ENCODE measurements around the gene METTL4.

DNA sequence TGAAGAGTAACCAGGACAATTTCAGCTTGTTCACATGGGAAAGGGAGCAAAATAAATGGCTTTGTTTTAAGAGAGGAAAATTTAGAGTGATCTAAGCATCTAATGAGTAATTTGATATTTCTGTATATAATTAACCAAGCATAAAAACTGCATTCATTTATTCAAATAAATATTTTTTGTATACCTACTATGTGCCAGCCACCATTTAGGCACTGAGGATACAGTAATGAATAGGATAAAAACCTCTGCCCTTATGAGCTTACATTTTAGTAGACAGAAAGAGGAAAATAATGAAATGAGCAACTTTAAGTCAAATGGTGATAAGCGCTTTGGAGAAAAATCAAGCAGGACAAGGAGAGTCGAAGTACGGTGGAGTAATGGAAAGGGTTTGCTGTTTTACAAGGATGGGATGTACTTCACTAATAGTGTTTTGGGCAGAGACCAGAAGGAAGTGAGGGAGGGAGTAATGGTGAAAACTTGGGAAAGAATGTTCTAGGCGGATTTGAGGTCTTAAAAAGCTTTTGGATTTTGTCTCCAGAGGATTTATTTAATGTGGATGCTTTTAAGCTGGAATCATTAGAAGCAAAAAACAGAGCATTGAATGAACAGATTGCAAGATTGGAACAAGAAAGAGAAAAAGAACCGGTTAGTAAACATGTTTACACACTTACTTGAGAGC lies 17.5 kb upstream of the METTL4 start:
- TF ChIP-seq, protein P1, sequence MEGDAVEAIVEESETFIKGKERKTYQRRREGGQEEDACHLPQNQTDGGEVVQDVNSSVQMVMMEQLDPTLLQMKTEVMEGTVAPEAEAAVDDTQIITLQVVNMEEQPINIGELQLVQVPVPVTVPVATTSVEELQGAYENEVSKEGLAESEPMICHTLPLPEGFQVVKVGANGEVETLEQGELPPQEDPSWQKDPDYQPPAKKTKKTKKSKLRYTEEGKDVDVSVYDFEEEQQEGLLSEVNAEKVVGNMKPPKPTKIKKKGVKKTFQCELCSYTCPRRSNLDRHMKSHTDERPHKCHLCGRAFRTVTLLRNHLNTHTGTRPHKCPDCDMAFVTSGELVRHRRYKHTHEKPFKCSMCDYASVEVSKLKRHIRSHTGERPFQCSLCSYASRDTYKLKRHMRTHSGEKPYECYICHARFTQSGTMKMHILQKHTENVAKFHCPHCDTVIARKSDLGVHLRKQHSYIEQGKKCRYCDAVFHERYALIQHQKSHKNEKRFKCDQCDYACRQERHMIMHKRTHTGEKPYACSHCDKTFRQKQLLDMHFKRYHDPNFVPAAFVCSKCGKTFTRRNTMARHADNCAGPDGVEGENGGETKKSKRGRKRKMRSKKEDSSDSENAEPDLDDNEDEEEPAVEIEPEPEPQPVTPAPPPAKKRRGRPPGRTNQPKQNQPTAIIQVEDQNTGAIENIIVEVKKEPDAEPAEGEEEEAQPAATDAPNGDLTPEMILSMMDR (IDR thresholded peaks at IDR 0.05) = no peak
- TF ChIP-seq POLR2A (IDR thresholded peaks at IDR 0.05) = no peak
